Mammary epithelial cell (primary cell): ENCODE measurements around the gene FAM78A.

Experiments
- EZH2 ChIP-seq: IDR thresholded peaks from 2 replicates; pipeline ENCODE4 v1.6.1; 2012; ENCODE audit warnings: low read length, inconsistent platforms, borderline replicate concordance
- TF ChIP-seq, protein P1 (sequence below), 2 donors: IDR thresholded peaks in 1 of 2; conservative IDR thresholded peaks in 1 of 2; 2 replicates each; pipeline ENCODE4 v1.5.1; 2011 to 2012; ENCODE audit warnings: inconsistent platforms in 2 of 2, low read length in 2 of 2, mild to moderate bottlenecking in 2 of 2, control low read depth in 1 of 2, low read depth in 1 of 2; ENCODE audit not compliant: insufficient read depth in 1 of 2; ENCODE audit errors: extremely low read depth in 1 of 2

DNA sequence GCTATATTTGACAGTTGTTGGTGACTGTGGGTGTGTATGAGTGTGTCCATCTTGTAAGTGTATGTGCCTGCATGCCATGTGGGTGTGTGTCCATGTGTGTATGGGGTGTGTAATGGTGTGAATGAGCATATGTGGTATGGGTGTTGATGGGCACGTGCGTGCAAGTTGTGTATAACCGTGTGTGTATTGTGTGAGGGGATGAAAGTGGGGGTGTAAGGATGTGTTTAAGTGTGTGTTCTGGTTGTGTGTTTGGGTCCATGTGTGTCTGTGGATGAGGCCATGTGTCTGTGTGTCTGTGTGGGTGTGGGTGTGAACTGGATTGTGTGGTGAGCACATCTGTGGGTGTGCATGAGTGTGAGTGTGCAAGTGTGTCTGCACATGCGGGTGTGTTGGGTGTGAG lies 5.9 kb upstream of the FAM78A start:
- TF ChIP-seq, protein P1, sequence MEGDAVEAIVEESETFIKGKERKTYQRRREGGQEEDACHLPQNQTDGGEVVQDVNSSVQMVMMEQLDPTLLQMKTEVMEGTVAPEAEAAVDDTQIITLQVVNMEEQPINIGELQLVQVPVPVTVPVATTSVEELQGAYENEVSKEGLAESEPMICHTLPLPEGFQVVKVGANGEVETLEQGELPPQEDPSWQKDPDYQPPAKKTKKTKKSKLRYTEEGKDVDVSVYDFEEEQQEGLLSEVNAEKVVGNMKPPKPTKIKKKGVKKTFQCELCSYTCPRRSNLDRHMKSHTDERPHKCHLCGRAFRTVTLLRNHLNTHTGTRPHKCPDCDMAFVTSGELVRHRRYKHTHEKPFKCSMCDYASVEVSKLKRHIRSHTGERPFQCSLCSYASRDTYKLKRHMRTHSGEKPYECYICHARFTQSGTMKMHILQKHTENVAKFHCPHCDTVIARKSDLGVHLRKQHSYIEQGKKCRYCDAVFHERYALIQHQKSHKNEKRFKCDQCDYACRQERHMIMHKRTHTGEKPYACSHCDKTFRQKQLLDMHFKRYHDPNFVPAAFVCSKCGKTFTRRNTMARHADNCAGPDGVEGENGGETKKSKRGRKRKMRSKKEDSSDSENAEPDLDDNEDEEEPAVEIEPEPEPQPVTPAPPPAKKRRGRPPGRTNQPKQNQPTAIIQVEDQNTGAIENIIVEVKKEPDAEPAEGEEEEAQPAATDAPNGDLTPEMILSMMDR (conservative IDR thresholded peaks at IDR 0.05 in 1 of 2, IDR thresholded peaks at IDR 0.05 in 1 of 2; ENCODE audit: extremely low read depth in 1 of 2, insufficient read depth in 1 of 2, low read depth in 1 of 2, low read length in 2 of 2) = no peak
- no peak for TF ChIP-seq EZH2
